Naive thymus-derived CD4-positive, alpha-beta T cell (primary cell): Measurements from ENCODE around the gene ZNHIT3. TPM values are rescaled to one million over a fixed set of nuclear protein-coding genes. Genes with fewer than 3 reads are reported as not detected.

Experiments used
- ATAC-seq: fragments of 150-1000 bp; cut with Tn5 transposase; 2 replicates; pipeline ENCODE4 v1.10.0; 2021; ENCODE audit warnings: mild to moderate bottlenecking, moderate library complexity
- CTCF ChIA-PET: fragments of 350-600 bp; sonication (Branson Sonifier 250); formaldehyde crosslinking; loops from one replicate; lab custom pipeline; 2021; ENCODE audit warnings: antibody characterized with exemption; lab: Charles Lee
- POLR2A ChIA-PET: fragments of 350-600 bp; sonication (Branson Sonifier 250); formaldehyde crosslinking; loops from one replicate; lab custom pipeline; 2021; ENCODE audit warnings: antibody characterized with exemption, inconsistent platforms; lab: Charles Lee
- DNase-seq, 9 donors: peaks; one replicate each; pipeline versions ENCODE4 v3.0.0 to v3.0.0-alpha.2; 2020 to 2022; ENCODE audit warnings: mixed read lengths in 1 of 9
- H3K27ac ChIP-seq: one replicate; pipeline ENCODE4 v1.7.0; 2013; ENCODE audit warnings: mild to moderate bottlenecking, low read depth, low read length, moderate library complexity
- H3K27me3 ChIP-seq, 2 donors: one replicate each; pipeline ENCODE4 v1.7.0; 2013; ENCODE audit warnings: low read length in 2 of 2, mild to moderate bottlenecking in 2 of 2, moderate library complexity in 2 of 2; ENCODE audit not compliant: control insufficient read depth in 2 of 2, insufficient read depth in 2 of 2
- H3K36me3 ChIP-seq, 3 experiments: 1 replicate in 2 of 3; 2 replicates in 1 of 3; pipeline ENCODE4 v1.7.0; 2013; ENCODE audit warnings: low read length in 3 of 3, mild to moderate bottlenecking in 3 of 3, moderate library complexity in 1 of 3; ENCODE audit not compliant: insufficient read depth in 3 of 3, control insufficient read depth in 2 of 3
- H3K4me1 ChIP-seq, 2 donors: one replicate each; pipeline ENCODE4 v1.7.0; 2013; ENCODE audit warnings: low read length in 2 of 2, mild to moderate bottlenecking in 2 of 2, moderate library complexity in 1 of 2; ENCODE audit not compliant: control insufficient read depth in 2 of 2, insufficient read depth in 2 of 2
- H3K4me3 ChIP-seq: 2 replicates; pipeline ENCODE4 v1.7.0; 2013; ENCODE audit warnings: mild to moderate bottlenecking, low read length
- H3K9me3 ChIP-seq, 3 experiments: 1 replicate in 2 of 3; 2 replicates in 1 of 3; pipeline ENCODE4 v1.7.0; 2013; ENCODE audit warnings: low read length in 3 of 3; ENCODE audit not compliant: control insufficient read depth in 2 of 3
- H3K27ac Mint-ChIP-seq, 9 donors: one replicate each; pipeline ENCODE4 v1.8.0; 2020 to 2022; ENCODE audit warnings: mixed read lengths in 9 of 9, mild to moderate bottlenecking in 8 of 9, moderate library complexity in 5 of 9, inconsistent platforms in 2 of 9
- H3K27me3 Mint-ChIP-seq, 5 donors: one replicate each; pipeline ENCODE4 v1.8.0; 2021 to 2022; ENCODE audit warnings: mixed read lengths in 5 of 5, mild to moderate bottlenecking in 1 of 5
- H3K36me3 Mint-ChIP-seq, 5 donors: one replicate each; pipeline ENCODE4 v1.8.0; 2020 to 2022; ENCODE audit warnings: mixed read lengths in 5 of 5, mild to moderate bottlenecking in 3 of 5, inconsistent platforms in 1 of 5
- H3K4me1 Mint-ChIP-seq, 7 donors: one replicate each; pipeline ENCODE4 v1.8.0; 2020 to 2022; ENCODE audit warnings: mixed read lengths in 7 of 7, mild to moderate bottlenecking in 3 of 7, inconsistent platforms in 1 of 7
- H3K4me3 Mint-ChIP-seq, 10 donors: one replicate each; pipeline ENCODE4 v1.8.0; 2020 to 2022; ENCODE audit warnings: mild to moderate bottlenecking in 10 of 10, mixed read lengths in 10 of 10, moderate library complexity in 6 of 10, inconsistent platforms in 2 of 10
- H3K9me3 Mint-ChIP-seq, 11 donors: one replicate each; pipeline ENCODE4 v1.8.0; 2020 to 2022; ENCODE audit warnings: mixed read lengths in 11 of 11, mild to moderate bottlenecking in 4 of 11, inconsistent platforms in 1 of 11, moderate library complexity in 1 of 11
- intact Hi-C, 2 donors: fragments of 100-400 bp; cut with micrococcal nuclease; formaldehyde crosslinking; loops; one replicate each; pipeline ENCODE4 v1.15.1; 2023
- polyA plus RNA-seq, 2 donors: library from polyadenylated mRNA; unstranded; fragments of 300-500 nt; fragmentation: Illumina TruSeq; gene quantifications; one replicate each; pipeline ENCODE4 v1.2.3, GENCODE V29; 2021
- total RNA-seq, 6 experiments: library from RNA in 5 of 6; stranded (reverse) in 5 of 6; gene quantifications; 1 replicate in 5 of 6; 2 replicates in 1 of 6; pipeline ENCODE4 v1.2.3 and lab custom pipeline; 2021 to 2026

ZNHIT3 gene
- total and polyA plus RNA-seq, 7 experiments from 2014 or later = 38.4 to 118 (median 58.7) TPM

- Mint-ChIP-seq H3K36me3 (peaks cover 0 to 15% (median 10%) of the 10 kb centered on the region in 5 donors), H3K4me1 (peaks cover 0 to 6% (median 3%) of the 10 kb centered on the region in 7 donors), H3K27me3 (no peaks in the 10 kb centered on the region), H3K9me3 (no peaks in the 10 kb centered on the region), H3K27ac (peak overlapping the region in 3 of 9 donors; percentile 48 to 86 (median 51)), H3K4me3 (no peak overlapping the region)
- Histone ChIP-seq H3K4me3 (no peak overlapping the region), H3K27ac (no peak overlapping the region), H3K9me3 (no peaks in the 10 kb centered on the region), H3K4me1 (no peaks in the 10 kb centered on the region), H3K27me3 (no peaks in the 10 kb centered on the region), H3K36me3 (peaks cover 0 to 58% (median 0%) of the 10 kb centered on the region in 3 experiments)
- ATAC-seq = no peak
- DNase-seq = no peak
- intact Hi-C loops = no loop called here
- POLR2A ChIA-PET = no interaction called here
- CTCF ChIA-PET = interaction anchor here (1.4 kb wide), 1 partner anchor 101 kb away, joined by 3 read pairs; no protein-coding TSS in a partner anchor
Measured at GRCh38 chr17:36501351-36501750, 14.9 kb downstream of the ZNHIT3 start.

- DNase-seq = no peak
- no peak for ATAC-seq
- no peak overlapping the region for H3K4me3 Mint-ChIP-seq
- POLR2A ChIA-PET = no interaction called here
- H3K9me3 Mint-ChIP-seq = no peaks in the 10 kb centered on the region
- Histone ChIP-seq H3K4me3 (no peak overlapping the region), H3K4me1 (no peaks in the 10 kb centered on the region), H3K9me3 (no peaks in the 10 kb centered on the region), H3K36me3 (peaks cover 0 to 58% (median 0%) of the 10 kb centered on the region in 3 experiments), H3K27me3 (no peaks in the 10 kb centered on the region), H3K27ac (no peak overlapping the region)
- CTCF ChIA-PET = interaction anchor here (1.4 kb wide), 1 partner anchor 100 kb away, joined by 3 read pairs; no protein-coding TSS in a partner anchor
- H3K27ac Mint-ChIP-seq = peak overlapping the region in 8 of 9 donors; percentile 45 to 86 (median 60)
- peaks cover 0 to 6% (median 3%) of the 10 kb centered on the region in 7 donors for H3K4me1 Mint-ChIP-seq
- no peaks in the 10 kb centered on the region for H3K27me3 Mint-ChIP-seq
- intact Hi-C loops = no loop called here
- H3K36me3 Mint-ChIP-seq = peaks cover 0 to 16% (median 10%) of the 10 kb centered on the region in 5 donors
Measured at GRCh38 chr17:36501963-36502362, 15.5 kb downstream of the ZNHIT3 start.

- ATAC-seq (no peak), DNase-seq (no peak)
- Mint-ChIP-seq H3K4me1 (peaks cover 0 to 6% (median 3%) of the 10 kb centered on the region in 7 donors), H3K27me3 (no peaks in the 10 kb centered on the region), H3K9me3 (no peaks in the 10 kb centered on the region), H3K27ac (peak overlapping the region in 6 of 9 donors; percentile 3 to 89 (median 64)), H3K4me3 (no peak overlapping the region), H3K36me3 (peaks cover 0 to 17% (median 11%) of the 10 kb centered on the region in 5 donors)
- ChIA-PET CTCF (no interaction called here), POLR2A (interaction anchor here (0.7 kb wide), 1 partner anchor 47 kb away, joined by 4 read pairs; no protein-coding TSS in a partner anchor)
- H3K9me3 ChIP-seq = no peaks in the 10 kb centered on the region
- no peaks in the 10 kb centered on the region for H3K4me1 ChIP-seq
- H3K27ac ChIP-seq = no peak overlapping the region
- H3K27me3 ChIP-seq = no peaks in the 10 kb centered on the region
- no peak overlapping the region for H3K4me3 ChIP-seq
- intact Hi-C loops = no loop called here
- H3K36me3 ChIP-seq = peaks cover 0 to 49% (median 0%) of the 10 kb centered on the region in 3 experiments
Measured at GRCh38 chr17:36503456-36504155, 17.1 kb downstream of the ZNHIT3 start.

- Histone ChIP-seq H3K27me3 (no peaks in the 10 kb centered on the region), H3K4me1 (no peaks in the 10 kb centered on the region), H3K4me3 (no peak overlapping the region), H3K36me3 (peaks cover 0 to 43% (median 0%) of the 10 kb centered on the region in 3 experiments), H3K27ac (no peak overlapping the region), H3K9me3 (no peaks in the 10 kb centered on the region)
- ATAC-seq (no peak), DNase-seq (no peak)
- POLR2A ChIA-PET = interaction anchor here (0.7 kb wide), 1 partner anchor 46 kb away, joined by 4 read pairs; no protein-coding TSS in a partner anchor
- no peaks in the 10 kb centered on the region for H3K9me3 Mint-ChIP-seq
- peak overlapping the region in 3 of 9 donors; percentile 10 to 43 (median 32) for H3K27ac Mint-ChIP-seq
- H3K36me3 Mint-ChIP-seq = peaks cover 0 to 17% (median 11%) of the 10 kb centered on the region in 5 donors
- H3K4me1 Mint-ChIP-seq = peaks cover 0 to 6% (median 3%) of the 10 kb centered on the region in 7 donors
- no peaks in the 10 kb centered on the region for H3K27me3 Mint-ChIP-seq
- no peak overlapping the region for H3K4me3 Mint-ChIP-seq
- intact Hi-C loops = no loop called here
- CTCF ChIA-PET = interaction anchor here (0.6 kb wide), 1 partner anchor 1915 kb away, joined by 3 read pairs; no protein-coding TSS in a partner anchor
Measured at GRCh38 chr17:36504156-36504545, 17.7 kb downstream of the ZNHIT3 start.

GRCh38 chr17:36505171-36505570, 18.7 kb downstream of the ZNHIT3 start:
- H3K4me3 ChIP-seq = no peak overlapping the region
- no peak overlapping the region for H3K27ac ChIP-seq
- H3K36me3 ChIP-seq = peaks cover 0 to 44% (median 0%) of the 10 kb centered on the region in 3 experiments
- no peaks in the 10 kb centered on the region for H3K4me1 ChIP-seq
- CTCF ChIA-PET = no interaction called here
- Mint-ChIP-seq H3K9me3 (no peaks in the 10 kb centered on the region), H3K4me1 (peaks cover 0 to 6% (median 3%) of the 10 kb centered on the region in 7 donors), H3K4me3 (no peak overlapping the region), H3K27me3 (no peaks in the 10 kb centered on the region), H3K36me3 (peaks cover 3 to 24% (median 12%) of the 10 kb centered on the region in 5 donors), H3K27ac (peak overlapping the region in 2 of 9 donors; percentile 14 to 66)
- intact Hi-C loops = no loop called here
- no peaks in the 10 kb centered on the region for H3K9me3 ChIP-seq
- POLR2A ChIA-PET = interaction anchor here (0.7 kb wide), 1 partner anchor 318 kb away, joined by 3 read pairs; no protein-coding TSS in a partner anchor
- no peaks in the 10 kb centered on the region for H3K27me3 ChIP-seq
- ATAC-seq (no peak), DNase-seq (no peak)

GRCh38 chr17:36506249-36506826, 19.9 kb downstream of the ZNHIT3 start:
- CTCF ChIA-PET = interaction anchor here (0.5 kb wide), 1 partner anchor 19 kb away, joined by 4 read pairs; no protein-coding TSS in a partner anchor
- H3K9me3 Mint-ChIP-seq = no peaks in the 10 kb centered on the region
- POLR2A ChIA-PET = no interaction called here
- no peaks in the 10 kb centered on the region for H3K4me1 ChIP-seq
- ATAC-seq (no peak), DNase-seq (no peak)
- no peaks in the 10 kb centered on the region for H3K27me3 ChIP-seq
- H3K27ac Mint-ChIP-seq = no peak overlapping the region
- intact Hi-C loops = no loop called here
- H3K4me3 Mint-ChIP-seq = no peak overlapping the region
- no peak overlapping the region for H3K4me3 ChIP-seq
- no peaks in the 10 kb centered on the region for H3K9me3 ChIP-seq
- H3K27me3 Mint-ChIP-seq = no peaks in the 10 kb centered on the region
- H3K27ac ChIP-seq = no peak overlapping the region
- H3K36me3 Mint-ChIP-seq = peaks cover 4 to 30% (median 14%) of the 10 kb centered on the region in 5 donors
- H3K36me3 ChIP-seq = peaks cover 0 to 34% (median 3%) of the 10 kb centered on the region in 3 experiments
- H3K4me1 Mint-ChIP-seq = peaks cover 0 to 6% (median 3%) of the 10 kb centered on the region in 7 donors
